Parathyroid adenoma (tissue), 2 donors: Measurements from ENCODE around the gene VPS35L.

ENCODE experiments used
- H2AFZ ChIP-seq: fragments of 300-600 bp; sonication (generic); one replicate; pipeline ENCODE4 v1.7.0; 2017; ENCODE audit warnings: antibody characterized with exemption, mild to moderate bottlenecking
- H3K27ac ChIP-seq: fragments of 300-600 bp; sonication (generic); one replicate; pipeline ENCODE4 v1.7.0; 2017
- H3K27me3 ChIP-seq: fragments of 300-600 bp; sonication (generic); one replicate; pipeline ENCODE4 v1.7.0; 2017; ENCODE audit warnings: low read length; ENCODE audit not compliant: control insufficient read depth, insufficient read depth
- H3K36me3 ChIP-seq: fragments of 300-600 bp; sonication (generic); one replicate; pipeline ENCODE4 v1.7.0; 2017; ENCODE audit warnings: low read length; ENCODE audit not compliant: control insufficient read depth, insufficient read depth
- H3K4me1 ChIP-seq: fragments of 300-600 bp; sonication (generic); one replicate; pipeline ENCODE4 v1.7.0; 2017; ENCODE audit warnings: control low read depth
- H3K4me2 ChIP-seq: fragments of 300-600 bp; sonication (generic); one replicate; pipeline ENCODE4 v1.7.0; 2017; ENCODE audit warnings: low read length
- H3K4me3 ChIP-seq: fragments of 300-600 bp; sonication (generic); one replicate; pipeline ENCODE4 v1.7.0; 2017; ENCODE audit warnings: low read depth, low read length
- H3K79me2 ChIP-seq: fragments of 300-600 bp; sonication (generic); one replicate; pipeline ENCODE4 v1.7.0; 2017; ENCODE audit warnings: control low read depth
- H3K9ac ChIP-seq: fragments of 300-600 bp; sonication (generic); one replicate; pipeline ENCODE4 v1.7.0; 2017; ENCODE audit warnings: mild to moderate bottlenecking
- H3K9me3 ChIP-seq: fragments of 300-600 bp; sonication (generic); one replicate; pipeline ENCODE4 v1.7.0; 2017; ENCODE audit warnings: low read length; ENCODE audit not compliant: control insufficient read depth
- TF ChIP-seq, protein P1 (sequence below): fragments of 300-600 bp; sonication (generic); IDR thresholded peaks from one replicate; pipeline ENCODE4 v1.7.0; 2017; ENCODE audit warnings: antibody characterized with exemption, mild to moderate bottlenecking
- donor health status: primary hyperparathyroidism.

Gene VPS35L

DNA sequence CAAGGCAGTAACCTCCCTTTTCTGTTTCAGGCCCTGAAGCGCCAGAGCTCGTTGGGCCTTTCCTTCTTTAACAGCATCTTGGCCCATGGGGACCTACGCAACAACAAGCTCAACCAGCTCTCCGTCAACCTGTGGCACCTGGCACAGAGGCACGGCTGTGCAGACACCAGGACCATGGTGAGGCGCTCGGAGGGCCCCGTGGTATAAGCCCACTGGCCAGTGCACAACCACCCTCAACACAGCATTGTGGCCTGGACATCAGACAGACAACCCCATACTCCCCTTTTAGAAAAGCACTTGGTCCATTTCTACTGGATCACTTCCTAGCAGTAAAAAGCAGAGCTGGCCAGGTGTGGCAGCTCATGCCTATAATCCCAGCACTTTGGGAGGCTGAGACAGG lies 144.0 kb downstream of the VPS35L start:
- peak overlapping the region; percentile 89 for H3K27ac ChIP-seq
- H3K27me3 ChIP-seq: no peaks in the 10 kb centered on the region
- H3K9me3 ChIP-seq: no peaks in the 10 kb centered on the region
- H3K36me3 ChIP-seq: no peaks in the 10 kb centered on the region
- TF ChIP-seq, protein P1, sequence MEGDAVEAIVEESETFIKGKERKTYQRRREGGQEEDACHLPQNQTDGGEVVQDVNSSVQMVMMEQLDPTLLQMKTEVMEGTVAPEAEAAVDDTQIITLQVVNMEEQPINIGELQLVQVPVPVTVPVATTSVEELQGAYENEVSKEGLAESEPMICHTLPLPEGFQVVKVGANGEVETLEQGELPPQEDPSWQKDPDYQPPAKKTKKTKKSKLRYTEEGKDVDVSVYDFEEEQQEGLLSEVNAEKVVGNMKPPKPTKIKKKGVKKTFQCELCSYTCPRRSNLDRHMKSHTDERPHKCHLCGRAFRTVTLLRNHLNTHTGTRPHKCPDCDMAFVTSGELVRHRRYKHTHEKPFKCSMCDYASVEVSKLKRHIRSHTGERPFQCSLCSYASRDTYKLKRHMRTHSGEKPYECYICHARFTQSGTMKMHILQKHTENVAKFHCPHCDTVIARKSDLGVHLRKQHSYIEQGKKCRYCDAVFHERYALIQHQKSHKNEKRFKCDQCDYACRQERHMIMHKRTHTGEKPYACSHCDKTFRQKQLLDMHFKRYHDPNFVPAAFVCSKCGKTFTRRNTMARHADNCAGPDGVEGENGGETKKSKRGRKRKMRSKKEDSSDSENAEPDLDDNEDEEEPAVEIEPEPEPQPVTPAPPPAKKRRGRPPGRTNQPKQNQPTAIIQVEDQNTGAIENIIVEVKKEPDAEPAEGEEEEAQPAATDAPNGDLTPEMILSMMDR: no peak
- H3K4me3 ChIP-seq: peak overlapping the region; percentile 9
- H2AFZ ChIP-seq: peak overlapping the region; percentile 36
- peaks cover 60% of the 10 kb centered on the region for H3K4me1 ChIP-seq
- H3K9ac ChIP-seq: no peak overlapping the region
- no peaks in the 10 kb centered on the region for H3K79me2 ChIP-seq
- H3K4me2 ChIP-seq: peak overlapping the region; percentile 30

DNA sequence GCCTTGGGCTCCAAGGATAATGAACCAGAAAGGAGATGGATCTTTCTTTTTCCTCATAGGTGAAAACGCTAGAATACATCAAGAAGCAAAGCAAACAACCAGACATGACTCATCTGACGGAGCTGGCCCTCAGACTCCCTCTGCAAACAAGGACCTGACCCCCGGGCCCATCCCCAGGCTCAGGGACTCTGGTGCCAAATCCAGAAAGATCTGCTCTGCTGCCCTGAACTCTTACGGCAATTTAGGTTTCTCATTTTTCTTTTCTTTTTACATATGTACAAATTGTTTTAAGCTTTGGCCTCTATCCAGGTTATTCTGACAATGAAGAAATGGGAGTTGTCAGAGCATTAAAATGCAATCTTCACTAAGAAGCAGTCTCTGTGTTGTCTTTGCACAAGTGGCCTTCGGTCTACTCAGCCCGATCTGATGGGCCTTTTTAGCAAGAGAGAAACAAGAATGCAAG lies 144.8 kb downstream of the VPS35L start:
- no peaks in the 10 kb centered on the region for H3K27me3 ChIP-seq
- peak overlapping the region; percentile 89 for H3K27ac ChIP-seq
- H3K79me2 ChIP-seq: peaks cover 3% of the 10 kb centered on the region
- H3K4me3 ChIP-seq: no peak overlapping the region
- no peak overlapping the region for H2AFZ ChIP-seq
- no peaks in the 10 kb centered on the region for H3K36me3 ChIP-seq
- peaks cover 63% of the 10 kb centered on the region for H3K4me1 ChIP-seq
- no peak overlapping the region for H3K9ac ChIP-seq
- TF ChIP-seq, protein P1: no peak
- no peaks in the 10 kb centered on the region for H3K9me3 ChIP-seq
- H3K4me2 ChIP-seq: no peak overlapping the region

DNA sequence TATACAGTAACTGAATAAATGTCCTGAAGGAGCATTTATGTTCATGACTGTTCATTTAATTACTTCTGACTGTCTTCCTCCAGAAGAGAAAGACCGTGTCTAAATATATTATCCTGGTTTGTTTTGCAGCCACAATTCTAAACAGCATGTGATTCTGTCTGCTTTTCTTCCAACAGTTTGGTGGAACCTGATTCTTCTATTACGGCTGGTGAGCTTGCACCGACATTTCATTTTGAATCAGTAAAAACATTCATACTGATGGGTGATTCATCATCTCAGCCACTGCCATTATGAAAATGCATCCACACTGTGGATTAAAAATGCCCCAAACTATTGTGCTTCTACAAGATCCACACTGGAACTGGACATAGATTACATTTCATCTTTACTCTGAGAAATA lies 145.6 kb downstream of the VPS35L start:
- Histone ChIP-seq H3K4me1 (peaks cover 64% of the 10 kb centered on the region), H3K36me3 (no peaks in the 10 kb centered on the region)
- TF ChIP-seq, protein P1: no peak

DNA sequence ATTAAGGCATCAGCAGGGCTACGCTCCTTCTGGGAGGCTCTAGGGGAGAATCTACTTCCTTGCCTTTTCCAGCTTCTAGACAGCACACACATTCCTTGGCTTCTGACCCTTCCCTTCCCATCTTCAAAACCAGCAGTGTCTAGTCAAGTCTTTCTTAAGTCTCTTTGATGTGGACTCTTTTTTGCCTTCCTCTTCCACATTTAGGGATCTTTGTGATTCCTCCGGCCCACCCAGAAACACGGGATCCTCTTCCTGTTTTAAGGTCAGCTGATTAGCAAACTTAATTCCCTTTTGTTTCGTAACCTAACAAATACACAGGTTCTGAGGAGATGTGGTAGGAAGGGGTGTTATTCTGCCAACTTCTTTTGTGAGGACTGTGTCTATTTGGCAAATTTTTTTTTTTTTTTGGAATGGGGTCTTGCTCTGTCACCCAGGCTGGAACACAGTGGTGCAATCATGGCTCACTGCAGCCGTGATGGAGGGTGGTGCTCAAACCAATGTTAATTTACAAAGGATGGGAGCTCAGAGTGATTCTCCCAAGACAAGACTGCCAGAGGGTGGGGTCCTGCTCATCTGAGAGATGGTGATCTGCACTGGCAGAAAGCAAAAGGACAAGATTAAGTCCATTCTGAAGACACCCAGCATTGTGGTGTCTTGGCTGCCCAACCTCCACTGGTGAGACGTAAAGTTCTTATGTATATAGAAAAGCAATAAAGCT lies 147.8 kb downstream of the VPS35L start:
- Histone ChIP-seq H3K27me3 (no peaks in the 10 kb centered on the region), H3K4me2 (no peak overlapping the region), H3K4me3 (no peak overlapping the region), H3K27ac (peak overlapping the region; percentile 12), H3K79me2 (peaks cover 3% of the 10 kb centered on the region), H3K9ac (no peak overlapping the region), H3K4me1 (peaks cover 43% of the 10 kb centered on the region), H3K9me3 (no peaks in the 10 kb centered on the region), H3K36me3 (no peaks in the 10 kb centered on the region), H2AFZ (no peak overlapping the region)
- TF ChIP-seq, protein P1: no peak

More for the DNA sequence above, 145.6 kb downstream of the VPS35L start:
- peak overlapping the region; percentile 89 for H3K27ac ChIP-seq
- H3K9me3 ChIP-seq: no peaks in the 10 kb centered on the region
- no peak overlapping the region for H3K9ac ChIP-seq
- H3K27me3 ChIP-seq: no peaks in the 10 kb centered on the region
- no peak overlapping the region for H3K4me3 ChIP-seq
- H3K4me2 ChIP-seq: no peak overlapping the region
- peaks cover 3% of the 10 kb centered on the region for H3K79me2 ChIP-seq
- no peak overlapping the region for H2AFZ ChIP-seq
